ENCODE data around the gene ADK.
A peak's percentile ranks its signal among the peaks of the same experiment; 100 is the strongest.

The ADK gene

DNA sequence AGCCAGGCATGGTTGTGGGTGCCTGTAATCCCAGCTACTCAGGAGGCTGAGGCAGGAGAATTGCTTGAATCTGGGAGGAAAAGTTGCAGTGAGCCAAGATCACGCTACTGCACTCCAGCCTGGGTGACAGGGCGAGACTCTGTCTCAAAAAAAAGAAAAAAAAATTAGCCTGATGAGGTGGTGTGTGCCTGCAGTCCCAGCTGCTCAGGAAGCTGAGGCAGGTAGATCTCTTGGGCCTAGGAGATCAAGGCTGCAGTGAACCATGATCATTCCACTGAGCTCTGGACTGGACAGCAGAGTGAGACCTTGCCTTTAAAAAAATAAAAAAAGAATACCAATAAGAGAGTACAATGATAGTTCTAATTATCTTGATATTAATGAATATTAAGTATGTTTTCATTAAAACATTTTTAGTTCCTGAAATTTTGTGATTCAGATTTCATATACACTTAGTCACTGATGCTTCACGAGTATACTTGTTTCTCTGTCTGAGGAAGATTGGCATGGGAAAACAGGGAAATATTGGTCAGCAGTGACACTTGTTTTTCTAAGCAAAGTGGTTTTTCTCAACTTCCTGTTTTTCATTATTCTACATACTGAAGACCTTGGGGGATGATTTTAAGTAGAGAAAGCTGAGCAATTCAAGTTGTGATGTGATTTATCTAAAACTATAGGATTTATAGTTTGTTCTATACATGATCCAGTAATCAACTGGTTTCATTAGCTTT, 76.8 kb downstream of the ADK start:
- Mint-ChIP-seq H3K27ac (peak overlapping the region; percentile 88), H3K27me3 (no peaks in the 10 kb centered on the region), H3K9me3 (ENCODE audit: low read depth) (no peaks in the 10 kb centered on the region), H3K36me3 (peaks cover 8% of the 10 kb centered on the region), H3K4me3 (peak overlapping the region; percentile 58), H3K4me1 (ENCODE audit: low read depth) (peaks cover 44% of the 10 kb centered on the region)

DNA sequence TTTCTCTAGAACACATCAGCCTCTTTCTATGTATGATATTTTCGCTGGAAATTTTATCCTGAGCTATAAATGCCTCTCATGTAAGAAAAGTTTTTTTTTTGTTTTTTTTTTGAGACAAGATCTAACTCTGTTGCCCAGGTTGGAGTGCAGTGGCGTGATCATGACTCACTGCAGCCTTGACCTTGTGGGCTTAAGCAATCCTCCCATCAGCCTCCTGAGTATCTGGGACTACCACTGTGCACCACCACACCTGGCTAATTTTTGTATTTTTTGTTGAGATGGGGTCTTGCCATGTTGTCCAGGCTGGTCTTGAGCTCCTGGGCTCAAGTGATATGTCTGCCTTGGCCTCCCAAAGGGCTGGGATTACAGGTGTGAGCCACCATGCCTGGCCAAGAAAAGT, 80.4 kb downstream of the ADK start:
- Mint-ChIP-seq H3K4me3 (no peak overlapping the region), H3K4me1 (ENCODE audit: low read depth) (peaks cover 30% of the 10 kb centered on the region), H3K9me3 (ENCODE audit: low read depth) (no peaks in the 10 kb centered on the region), H3K27me3 (no peaks in the 10 kb centered on the region), H3K27ac (peak overlapping the region; percentile 3), H3K36me3 (peaks cover 5% of the 10 kb centered on the region)

DNA sequence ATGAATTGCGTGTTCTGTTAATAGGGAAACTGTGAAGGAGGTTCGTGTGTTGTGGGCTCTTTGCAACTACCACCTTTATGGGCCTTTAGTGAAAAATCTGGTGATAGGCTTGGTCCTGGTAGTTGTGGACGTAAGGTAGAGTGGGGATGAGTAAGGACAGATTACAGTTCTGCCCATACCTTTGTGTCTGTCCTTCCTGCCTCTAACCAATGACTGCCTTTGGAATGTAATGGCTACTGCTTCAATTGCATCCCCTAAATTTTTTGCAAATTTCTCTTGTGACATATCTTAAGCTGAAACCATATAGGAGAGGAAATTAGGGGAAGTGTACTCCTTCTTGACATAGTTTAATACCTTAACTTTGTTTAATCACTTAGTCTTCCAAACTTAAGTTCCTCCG, 82.3 kb downstream of the ADK start:
- peaks cover 17% of the 10 kb centered on the region for H3K4me1 Mint-ChIP-seq (ENCODE audit: low read depth)
- no peaks in the 10 kb centered on the region for H3K9me3 Mint-ChIP-seq (ENCODE audit: low read depth)
- no peaks in the 10 kb centered on the region for H3K27me3 Mint-ChIP-seq
- no peak overlapping the region for H3K4me3 Mint-ChIP-seq
- no peak overlapping the region for H3K27ac Mint-ChIP-seq
- H3K36me3 Mint-ChIP-seq: peaks cover 5% of the 10 kb centered on the region

DNA sequence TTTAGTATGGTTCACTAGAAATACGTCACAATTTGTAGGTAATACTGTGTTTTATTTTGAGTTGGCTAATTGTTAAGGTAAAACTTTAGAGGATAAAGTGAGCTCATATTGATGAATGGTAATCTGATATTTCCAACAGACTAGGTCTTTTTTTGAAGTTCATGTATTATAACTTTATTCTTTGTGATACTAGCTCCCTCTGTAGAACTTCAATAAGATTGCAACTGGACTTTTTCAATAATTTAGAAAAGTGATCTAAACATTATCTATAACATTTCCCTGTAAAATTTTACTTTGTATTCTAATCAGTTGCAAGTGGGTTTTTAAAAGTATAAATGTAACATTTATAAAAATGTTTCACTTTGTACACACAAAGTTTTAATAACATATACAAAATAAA, 83.5 kb downstream of the ADK start:
- no peaks in the 10 kb centered on the region for H3K9me3 Mint-ChIP-seq (ENCODE audit: low read depth)
- no peaks in the 10 kb centered on the region for H3K27me3 Mint-ChIP-seq
- peaks cover 12% of the 10 kb centered on the region for H3K4me1 Mint-ChIP-seq (ENCODE audit: low read depth)
- H3K36me3 Mint-ChIP-seq: peaks cover 6% of the 10 kb centered on the region
- no peak overlapping the region for H3K27ac Mint-ChIP-seq
- no peak overlapping the region for H3K4me3 Mint-ChIP-seq

DNA sequence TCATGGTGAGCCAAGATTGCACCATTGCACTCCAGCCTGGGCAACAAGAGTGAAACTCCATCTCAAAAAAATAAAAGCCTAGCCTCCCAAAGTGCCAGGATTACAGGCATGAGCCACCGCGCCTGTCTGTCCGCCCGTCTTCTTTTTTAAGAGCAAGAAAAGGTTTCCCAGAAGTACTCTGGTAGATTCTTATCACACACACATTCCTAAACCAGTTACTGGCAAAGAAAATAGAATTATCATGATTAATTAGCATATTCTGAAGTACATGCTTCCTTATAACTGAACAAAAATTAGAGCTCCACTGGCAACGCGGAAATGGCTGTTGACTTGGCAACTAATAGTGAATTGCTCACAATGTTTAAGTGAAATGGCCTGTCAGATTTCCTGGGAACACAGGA, 87.0 kb downstream of the ADK start:
- Mint-ChIP-seq H3K27me3 (no peaks in the 10 kb centered on the region), H3K36me3 (peaks cover 3% of the 10 kb centered on the region), H3K9me3 (ENCODE audit: low read depth) (no peaks in the 10 kb centered on the region), H3K4me3 (no peak overlapping the region), H3K27ac (no peak overlapping the region), H3K4me1 (ENCODE audit: low read depth) (peaks cover 5% of the 10 kb centered on the region)

DNA sequence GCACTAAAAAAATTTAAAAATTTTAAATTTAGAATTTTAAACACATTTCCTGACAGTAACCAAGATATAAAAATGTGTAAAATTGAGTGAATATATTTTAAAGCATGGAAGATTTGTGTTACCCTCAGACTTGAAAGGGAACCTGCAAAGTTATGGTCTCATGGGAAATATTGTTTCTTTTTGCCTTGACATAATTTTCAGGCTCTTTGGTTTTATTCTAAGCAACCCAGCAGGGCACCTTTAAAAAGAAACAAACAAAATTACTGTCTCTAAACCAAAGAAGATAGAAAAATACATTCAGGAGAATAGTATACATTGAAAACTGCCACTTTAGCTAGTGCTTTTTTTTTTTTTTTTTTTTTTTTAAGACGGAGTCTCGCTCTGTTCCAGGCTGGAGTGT, 87.5 kb downstream of the ADK start:
- Mint-ChIP-seq H3K4me1 (ENCODE audit: low read depth) (peaks cover 5% of the 10 kb centered on the region), H3K4me3 (no peak overlapping the region), H3K36me3 (peaks cover 6% of the 10 kb centered on the region), H3K27ac (no peak overlapping the region), H3K9me3 (ENCODE audit: low read depth) (no peaks in the 10 kb centered on the region), H3K27me3 (no peaks in the 10 kb centered on the region)

DNA sequence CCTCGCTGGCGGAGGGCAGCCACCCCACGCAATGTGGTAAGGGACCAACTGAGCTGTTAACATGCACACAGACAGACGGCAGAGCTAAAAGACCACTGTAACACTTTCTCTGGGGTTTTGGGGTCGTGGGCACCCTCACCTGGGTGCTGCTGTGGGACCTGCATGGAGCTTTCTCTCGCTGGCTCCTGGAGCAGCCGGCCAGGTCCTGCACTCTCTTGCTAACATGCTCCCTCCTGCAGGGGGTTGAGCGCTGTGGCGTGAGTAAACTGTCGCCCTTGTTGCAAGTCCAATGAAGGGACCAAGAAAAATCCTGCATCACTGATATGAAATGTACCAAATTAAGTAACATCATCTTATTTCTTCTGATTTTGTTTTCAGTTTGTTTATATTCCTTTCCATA, 92.0 kb downstream of the ADK start:
- H3K9me3 Mint-ChIP-seq (ENCODE audit: low read depth): no peaks in the 10 kb centered on the region
- H3K36me3 Mint-ChIP-seq: peaks cover 6% of the 10 kb centered on the region
- H3K27ac Mint-ChIP-seq: no peak overlapping the region
- peaks cover 3% of the 10 kb centered on the region for H3K4me1 Mint-ChIP-seq (ENCODE audit: low read depth)
- H3K27me3 Mint-ChIP-seq: no peaks in the 10 kb centered on the region
- no peak overlapping the region for H3K4me3 Mint-ChIP-seq

DNA sequence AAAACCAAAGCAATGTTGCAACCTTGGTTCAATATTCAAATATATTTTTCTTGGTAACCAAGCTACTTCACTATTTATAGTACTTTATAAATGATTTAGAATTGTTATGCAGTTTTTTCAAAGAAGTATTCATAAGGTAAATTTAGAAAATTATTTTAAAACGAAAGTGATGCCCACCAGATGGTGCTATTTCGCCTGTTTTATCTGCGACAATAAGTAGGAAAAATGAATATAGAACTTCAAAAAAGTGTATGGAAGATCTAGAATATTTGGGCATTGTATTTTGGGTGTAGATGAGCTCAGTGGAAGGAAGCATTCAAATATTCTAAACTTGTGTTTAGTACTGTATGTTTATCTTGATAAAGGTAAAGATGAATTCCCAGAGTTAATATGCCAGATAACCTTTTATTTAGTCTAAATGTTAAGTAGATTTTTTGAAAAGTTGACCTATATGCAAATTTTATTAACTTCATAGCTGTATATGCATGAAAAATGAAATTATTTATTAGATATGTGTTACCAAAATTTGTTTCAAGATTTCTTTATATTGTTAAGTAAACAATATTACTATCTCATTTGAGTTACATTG, 93.2 kb downstream of the ADK start:
- H3K27me3 Mint-ChIP-seq: no peaks in the 10 kb centered on the region
- no peaks in the 10 kb centered on the region for H3K9me3 Mint-ChIP-seq (ENCODE audit: low read depth)
- H3K4me3 Mint-ChIP-seq: no peak overlapping the region
- H3K4me1 Mint-ChIP-seq (ENCODE audit: low read depth): peaks cover 2% of the 10 kb centered on the region
- no peak overlapping the region for H3K27ac Mint-ChIP-seq
- H3K36me3 Mint-ChIP-seq: peaks cover 4% of the 10 kb centered on the region

DNA sequence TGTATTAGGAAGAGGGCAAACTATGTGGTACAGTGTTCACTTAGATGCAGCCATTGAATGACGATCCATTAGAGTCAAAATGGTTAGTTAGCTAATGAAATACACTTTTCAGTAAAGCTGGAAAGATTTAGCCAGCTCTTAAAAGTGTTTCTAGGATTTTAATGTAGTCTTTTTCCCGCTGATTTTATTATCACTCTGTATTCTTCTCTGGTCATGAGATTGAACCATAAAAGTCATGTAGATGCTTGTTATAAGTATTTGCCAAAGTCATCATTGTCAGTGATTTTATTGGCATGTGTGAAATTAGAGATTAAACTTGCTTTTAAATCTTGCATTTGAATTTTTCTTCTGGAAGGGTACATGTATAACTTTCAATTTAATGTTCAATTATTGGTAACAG, 93.8 kb downstream of the ADK start:
- no peaks in the 10 kb centered on the region for H3K9me3 Mint-ChIP-seq (ENCODE audit: low read depth)
- H3K4me3 Mint-ChIP-seq: no peak overlapping the region
- H3K27me3 Mint-ChIP-seq: no peaks in the 10 kb centered on the region
- no peak overlapping the region for H3K27ac Mint-ChIP-seq
- peaks cover 3% of the 10 kb centered on the region for H3K36me3 Mint-ChIP-seq
- peaks cover 2% of the 10 kb centered on the region for H3K4me1 Mint-ChIP-seq (ENCODE audit: low read depth)

DNA sequence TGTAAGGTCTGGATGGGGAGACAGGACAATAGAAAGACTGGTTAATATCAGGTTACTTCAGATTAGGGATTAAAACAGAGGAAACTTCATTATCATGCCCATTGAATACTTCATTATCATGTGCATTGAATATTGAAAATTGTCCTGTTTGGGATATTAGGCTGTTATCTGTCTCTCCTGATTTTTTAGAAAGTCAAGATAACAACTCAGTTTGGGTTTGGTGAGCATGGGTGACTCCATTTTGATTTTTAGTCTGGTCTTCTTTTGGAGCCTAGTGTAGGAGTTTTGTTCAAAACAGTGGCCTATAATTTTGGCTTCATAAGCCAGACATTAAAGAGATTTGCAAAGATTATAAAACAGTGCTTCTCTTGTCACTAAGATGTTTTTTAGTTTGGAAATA, 95.5 kb downstream of the ADK start:
- Mint-ChIP-seq H3K4me1 (ENCODE audit: low read depth) (peaks cover 2% of the 10 kb centered on the region), H3K4me3 (no peak overlapping the region), H3K27me3 (no peaks in the 10 kb centered on the region), H3K36me3 (peaks cover 5% of the 10 kb centered on the region), H3K9me3 (ENCODE audit: low read depth) (no peaks in the 10 kb centered on the region), H3K27ac (no peak overlapping the region)

DNA sequence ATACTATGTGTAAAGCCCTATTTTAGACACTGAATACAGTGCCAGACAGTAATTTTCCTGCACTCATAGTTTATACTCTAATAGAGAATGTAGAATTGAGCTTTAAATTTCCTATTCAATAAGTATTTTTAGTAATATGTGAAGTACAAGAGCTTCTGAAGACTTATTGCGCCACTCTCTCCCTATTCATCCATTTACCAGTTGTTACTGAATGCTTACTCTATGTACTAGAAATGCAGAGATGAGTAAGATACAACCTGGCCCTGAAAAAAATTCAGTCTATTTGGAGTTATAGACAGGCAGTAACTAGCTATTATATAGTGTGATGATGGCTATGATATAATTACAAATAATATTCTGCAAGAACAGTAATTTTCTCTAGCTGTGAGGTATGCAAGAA, 98.8 kb downstream of the ADK start:
- H3K4me3 Mint-ChIP-seq: no peak overlapping the region
- H3K36me3 Mint-ChIP-seq: peaks cover 4% of the 10 kb centered on the region
- H3K9me3 Mint-ChIP-seq (ENCODE audit: low read depth): no peaks in the 10 kb centered on the region
- peaks cover under 1% of the 10 kb centered on the region for H3K4me1 Mint-ChIP-seq (ENCODE audit: low read depth)
- H3K27ac Mint-ChIP-seq: no peak overlapping the region
- no peaks in the 10 kb centered on the region for H3K27me3 Mint-ChIP-seq

DNA sequence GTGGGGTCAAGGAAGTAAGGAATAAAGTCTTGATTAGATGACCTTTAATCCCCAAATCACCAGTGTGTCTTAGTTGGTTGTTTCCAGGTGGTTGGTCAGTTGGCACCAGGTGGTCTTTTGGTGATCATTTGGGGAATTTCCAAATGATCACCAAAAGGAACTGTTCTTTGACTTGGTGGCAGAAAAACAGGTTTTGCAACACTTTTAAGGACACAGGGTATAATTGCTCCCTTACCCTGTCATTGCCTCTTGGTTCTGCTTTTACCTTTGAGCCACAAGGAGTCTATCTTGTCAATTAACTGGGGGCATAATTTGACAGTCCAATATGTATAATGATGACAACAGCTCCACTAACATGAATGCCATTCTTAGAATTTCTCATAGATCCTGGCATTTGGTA, 104.2 kb downstream of the ADK start:
- H3K27me3 Mint-ChIP-seq: no peaks in the 10 kb centered on the region
- no peak overlapping the region for H3K4me3 Mint-ChIP-seq
- no peaks in the 10 kb centered on the region for H3K9me3 Mint-ChIP-seq (ENCODE audit: low read depth)
- peaks cover 12% of the 10 kb centered on the region for H3K4me1 Mint-ChIP-seq (ENCODE audit: low read depth)
- peaks cover 6% of the 10 kb centered on the region for H3K36me3 Mint-ChIP-seq
- no peak overlapping the region for H3K27ac Mint-ChIP-seq

DNA sequence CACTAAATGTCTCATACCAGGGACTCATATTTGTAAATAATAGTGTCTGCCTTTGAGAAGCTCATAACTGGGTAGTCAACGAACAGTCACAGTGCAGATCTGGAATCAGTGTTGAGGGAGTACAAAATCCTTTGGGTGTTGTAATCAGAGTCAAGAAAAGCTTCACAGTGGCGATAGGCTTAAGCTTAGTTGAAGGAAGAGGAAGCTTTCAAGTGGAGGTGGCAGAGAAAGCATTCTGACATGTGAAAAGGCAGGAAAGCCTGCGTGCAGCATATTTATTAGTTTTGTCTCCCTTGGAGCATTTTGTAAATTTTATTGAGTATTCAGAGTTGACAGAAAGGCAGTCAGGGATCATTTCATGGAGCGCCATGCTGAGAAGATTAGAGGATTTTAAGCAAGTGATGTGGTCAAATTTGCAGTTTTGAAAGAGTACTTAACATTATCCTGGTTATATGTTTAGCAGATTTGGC, 104.9 kb downstream of the ADK start:
- Mint-ChIP-seq H3K27me3 (no peaks in the 10 kb centered on the region), H3K4me3 (no peak overlapping the region), H3K36me3 (peaks cover 5% of the 10 kb centered on the region), H3K27ac (no peak overlapping the region), H3K4me1 (ENCODE audit: low read depth) (peaks cover 12% of the 10 kb centered on the region), H3K9me3 (ENCODE audit: low read depth) (no peaks in the 10 kb centered on the region)

DNA sequence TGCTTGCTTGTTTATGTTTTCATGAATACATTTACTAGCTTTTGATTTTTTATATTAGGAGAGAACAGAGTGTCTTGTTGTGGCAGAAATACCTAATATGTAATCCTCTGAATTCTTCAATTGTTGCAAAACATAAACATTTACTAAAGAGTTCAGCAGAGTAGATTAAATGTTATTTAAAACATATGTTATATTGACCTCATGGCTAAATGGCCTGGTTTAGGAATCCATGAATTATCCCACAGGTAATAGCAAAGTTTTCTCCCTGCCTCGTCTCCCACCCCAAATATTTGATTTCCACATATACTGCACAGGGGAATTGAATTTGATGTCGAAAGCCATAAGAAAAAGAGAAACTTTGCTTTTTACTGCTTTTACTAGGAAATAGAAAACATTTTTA, 111.8 kb downstream of the ADK start:
- no peak overlapping the region for H3K27ac Mint-ChIP-seq

DNA sequence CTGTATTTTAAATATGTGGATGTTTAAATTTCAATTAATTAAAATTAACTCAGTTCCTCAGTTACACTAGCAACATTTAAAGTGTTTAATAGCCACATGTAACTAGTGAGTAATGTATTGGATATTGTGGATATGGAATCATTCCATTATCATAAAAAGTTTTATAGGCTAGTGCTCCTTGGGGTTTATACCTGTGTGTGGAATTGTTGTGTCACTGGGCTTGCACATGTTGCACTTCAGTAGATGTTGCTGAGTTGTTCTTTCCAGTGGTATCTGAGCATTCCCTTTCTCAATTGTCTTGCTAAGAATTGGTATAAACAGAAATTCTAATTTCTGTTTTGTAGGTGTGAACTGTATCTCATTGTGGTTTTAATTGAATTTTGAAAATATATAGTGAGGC, 113.0 kb downstream of the ADK start:
- no peak overlapping the region for H3K27ac Mint-ChIP-seq
- H3K27me3 Mint-ChIP-seq: no peaks in the 10 kb centered on the region
- H3K9me3 Mint-ChIP-seq (ENCODE audit: low read depth): no peaks in the 10 kb centered on the region
- H3K36me3 Mint-ChIP-seq: peaks cover 2% of the 10 kb centered on the region
- H3K4me1 Mint-ChIP-seq (ENCODE audit: low read depth): peaks cover 21% of the 10 kb centered on the region
- no peak overlapping the region for H3K4me3 Mint-ChIP-seq

More for the DNA sequence above, 111.8 kb downstream of the ADK start:
- peaks cover 2% of the 10 kb centered on the region for H3K36me3 Mint-ChIP-seq
- H3K27me3 Mint-ChIP-seq: no peaks in the 10 kb centered on the region
- H3K4me3 Mint-ChIP-seq: no peak overlapping the region
- H3K4me1 Mint-ChIP-seq (ENCODE audit: low read depth): peaks cover 21% of the 10 kb centered on the region
- H3K9me3 Mint-ChIP-seq (ENCODE audit: low read depth): no peaks in the 10 kb centered on the region

DNA sequence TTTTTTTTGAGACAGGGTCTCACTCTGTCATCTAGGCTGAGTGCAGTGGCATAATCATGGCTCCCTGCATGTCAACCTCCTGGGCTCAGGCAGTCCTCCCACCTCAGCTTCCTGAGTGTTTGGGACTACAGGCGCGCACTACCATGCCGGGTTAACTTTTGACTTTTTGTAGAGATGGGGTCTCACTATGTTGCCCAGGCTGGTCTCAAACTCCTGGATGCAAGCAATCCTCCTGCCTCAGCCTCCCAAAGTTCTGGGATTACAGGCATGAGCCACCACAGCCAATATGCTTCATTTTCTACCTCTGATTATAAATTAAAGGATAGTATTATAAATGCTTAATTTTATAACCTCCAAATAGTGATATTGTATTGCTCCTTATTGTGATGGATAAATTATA, 121.3 kb downstream of the ADK start:
- H3K27me3 Mint-ChIP-seq: no peaks in the 10 kb centered on the region
- no peak overlapping the region for H3K4me3 Mint-ChIP-seq
- H3K27ac Mint-ChIP-seq: no peak overlapping the region
- H3K9me3 Mint-ChIP-seq (ENCODE audit: low read depth): no peaks in the 10 kb centered on the region
- peaks cover 6% of the 10 kb centered on the region for H3K36me3 Mint-ChIP-seq
- peaks cover 3% of the 10 kb centered on the region for H3K4me1 Mint-ChIP-seq (ENCODE audit: low read depth)
